ENCODE measurements around the gene SMYD3.
"Not testable (repeated sequence)": the region's sequence is repeated elsewhere in the genome, so short reads cannot be mapped to it uniquely, and the experiment has no call there.

Gene SMYD3

GRCh38 chr1:245823408-245824147 lies 683.5 kb downstream of the SMYD3 start:
- Histone ChIP-seq H3K79me2 (no peaks in the 10 kb centered on the region), H3K27ac (no peak overlapping the region), H3K4me3 (ENCODE audit: low read depth, low read length) (no peak overlapping the region), H3K36me3 (ENCODE audit: control insufficient read depth, insufficient read depth, low read length) (no peaks in the 10 kb centered on the region), H3K4me2 (ENCODE audit: low read length) (no peak overlapping the region), H3K27me3 (ENCODE audit: control insufficient read depth, insufficient read depth, low read length) (no peaks in the 10 kb centered on the region), H3K9me3 (ENCODE audit: control insufficient read depth, low read length) (no peaks in the 10 kb centered on the region), H3K9ac (no peak overlapping the region), H3K4me1 (no peaks in the 10 kb centered on the region), H2AFZ (no peak overlapping the region)
- TF ChIP-seq, protein P1, sequence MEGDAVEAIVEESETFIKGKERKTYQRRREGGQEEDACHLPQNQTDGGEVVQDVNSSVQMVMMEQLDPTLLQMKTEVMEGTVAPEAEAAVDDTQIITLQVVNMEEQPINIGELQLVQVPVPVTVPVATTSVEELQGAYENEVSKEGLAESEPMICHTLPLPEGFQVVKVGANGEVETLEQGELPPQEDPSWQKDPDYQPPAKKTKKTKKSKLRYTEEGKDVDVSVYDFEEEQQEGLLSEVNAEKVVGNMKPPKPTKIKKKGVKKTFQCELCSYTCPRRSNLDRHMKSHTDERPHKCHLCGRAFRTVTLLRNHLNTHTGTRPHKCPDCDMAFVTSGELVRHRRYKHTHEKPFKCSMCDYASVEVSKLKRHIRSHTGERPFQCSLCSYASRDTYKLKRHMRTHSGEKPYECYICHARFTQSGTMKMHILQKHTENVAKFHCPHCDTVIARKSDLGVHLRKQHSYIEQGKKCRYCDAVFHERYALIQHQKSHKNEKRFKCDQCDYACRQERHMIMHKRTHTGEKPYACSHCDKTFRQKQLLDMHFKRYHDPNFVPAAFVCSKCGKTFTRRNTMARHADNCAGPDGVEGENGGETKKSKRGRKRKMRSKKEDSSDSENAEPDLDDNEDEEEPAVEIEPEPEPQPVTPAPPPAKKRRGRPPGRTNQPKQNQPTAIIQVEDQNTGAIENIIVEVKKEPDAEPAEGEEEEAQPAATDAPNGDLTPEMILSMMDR (IDR thresholded peaks at IDR 0.05) = no peak

DNA sequence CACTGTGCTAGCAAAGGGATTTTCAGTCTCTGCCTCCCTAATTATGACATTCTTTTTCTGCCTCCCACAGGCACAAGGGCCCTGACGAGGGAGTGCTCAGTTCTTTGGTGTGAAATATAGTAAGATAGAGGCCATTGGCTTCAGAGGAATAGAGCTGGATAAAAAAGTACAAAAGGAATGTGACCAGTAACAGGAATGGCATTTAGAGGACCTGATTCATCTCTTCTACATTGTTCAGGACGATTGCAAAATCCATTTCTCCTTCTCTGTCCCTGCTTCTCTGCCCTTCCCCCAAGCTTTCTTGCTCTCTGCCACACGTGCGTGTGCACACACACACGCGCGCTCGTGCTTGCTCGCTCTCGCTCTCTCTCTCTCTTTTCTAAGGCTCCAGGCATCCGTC lies 684.1 kb downstream of the SMYD3 start:
- Histone ChIP-seq H3K9me3 (ENCODE audit: control insufficient read depth, low read length) (no peaks in the 10 kb centered on the region), H3K79me2 (no peaks in the 10 kb centered on the region), H3K36me3 (ENCODE audit: control insufficient read depth, insufficient read depth, low read length) (no peaks in the 10 kb centered on the region), H3K4me1 (no peaks in the 10 kb centered on the region), H3K27me3 (ENCODE audit: control insufficient read depth, insufficient read depth, low read length) (no peaks in the 10 kb centered on the region), H3K4me2 (ENCODE audit: low read length) (no peak overlapping the region), H2AFZ (no peak overlapping the region), H3K4me3 (ENCODE audit: low read depth, low read length) (no peak overlapping the region), H3K9ac (no peak overlapping the region), H3K27ac (no peak overlapping the region)
- TF ChIP-seq, protein P1 (IDR thresholded peaks at IDR 0.05) = no peak

- not testable (repeated sequence) for H3K36me3 ChIP-seq (ENCODE audit: control insufficient read depth, insufficient read depth, low read length); H3K9ac ChIP-seq; H3K27me3 ChIP-seq (ENCODE audit: control insufficient read depth, insufficient read depth, low read length); H2AFZ ChIP-seq; H3K27ac ChIP-seq; H3K4me1 ChIP-seq; H3K9me3 ChIP-seq (ENCODE audit: control insufficient read depth, low read length); H3K79me2 ChIP-seq; H3K4me3 ChIP-seq (ENCODE audit: low read depth, low read length); H3K4me2 ChIP-seq (ENCODE audit: low read length)
Observed at GRCh38 chr1:245818363-245818762, 688.7 kb downstream of the SMYD3 start.

DNA sequence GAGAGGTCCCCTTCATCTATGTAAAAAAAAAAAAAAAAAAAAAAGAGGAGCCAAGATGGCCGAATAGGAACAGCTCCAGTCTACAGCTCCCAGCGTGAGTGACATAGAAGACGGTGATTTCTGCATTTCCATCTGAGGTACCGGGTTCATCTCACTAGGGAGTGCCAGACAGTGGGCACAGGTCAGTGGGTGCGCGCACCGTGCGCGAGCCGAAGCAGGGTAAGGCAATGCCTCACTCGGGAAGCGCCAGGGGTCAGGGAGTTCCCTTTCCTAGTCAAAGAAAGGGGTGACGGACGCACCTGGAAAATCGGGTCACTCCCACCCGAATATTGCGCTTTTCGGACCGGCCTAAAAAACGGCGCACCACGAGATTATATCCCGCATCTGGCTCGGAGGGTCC lies 690.6 kb downstream of the SMYD3 start:
- H3K9me3 ChIP-seq (ENCODE audit: control insufficient read depth, low read length); H3K4me2 ChIP-seq (ENCODE audit: low read length); H3K9ac ChIP-seq; H2AFZ ChIP-seq; H3K36me3 ChIP-seq (ENCODE audit: control insufficient read depth, insufficient read depth, low read length); H3K27me3 ChIP-seq (ENCODE audit: control insufficient read depth, insufficient read depth, low read length); H3K4me3 ChIP-seq (ENCODE audit: low read depth, low read length); H3K4me1 ChIP-seq; H3K79me2 ChIP-seq; H3K27ac ChIP-seq: not testable (repeated sequence)

DNA sequence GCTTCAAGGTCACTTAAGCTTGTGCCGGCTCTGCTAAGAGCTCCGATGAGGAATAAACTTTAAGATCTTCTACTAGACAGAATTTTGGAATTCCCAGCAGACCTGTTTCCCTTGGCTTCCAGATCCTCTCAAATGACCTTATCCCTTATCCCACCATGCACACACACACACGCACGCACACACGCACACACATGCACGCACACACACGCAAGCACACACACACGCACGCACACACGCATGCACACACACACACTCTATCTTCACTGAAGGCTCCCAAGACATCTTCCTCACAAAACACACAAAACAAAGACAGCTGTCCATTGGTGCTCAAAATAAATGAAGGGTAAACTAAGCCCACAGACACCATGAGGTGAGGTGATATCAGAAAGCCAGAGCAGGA lies 692.4 kb downstream of the SMYD3 start:
- Histone ChIP-seq H3K4me3 (ENCODE audit: low read depth, low read length) (no peak overlapping the region), H3K4me2 (ENCODE audit: low read length) (no peak overlapping the region), H3K9ac (no peak overlapping the region), H3K27me3 (ENCODE audit: control insufficient read depth, insufficient read depth, low read length) (no peaks in the 10 kb centered on the region), H3K36me3 (ENCODE audit: control insufficient read depth, insufficient read depth, low read length) (no peaks in the 10 kb centered on the region), H3K27ac (no peak overlapping the region), H3K4me1 (no peaks in the 10 kb centered on the region), H3K79me2 (no peaks in the 10 kb centered on the region), H2AFZ (no peak overlapping the region), H3K9me3 (ENCODE audit: control insufficient read depth, low read length) (no peaks in the 10 kb centered on the region)
- TF ChIP-seq, protein P1 (IDR thresholded peaks at IDR 0.05) = no peak

DNA sequence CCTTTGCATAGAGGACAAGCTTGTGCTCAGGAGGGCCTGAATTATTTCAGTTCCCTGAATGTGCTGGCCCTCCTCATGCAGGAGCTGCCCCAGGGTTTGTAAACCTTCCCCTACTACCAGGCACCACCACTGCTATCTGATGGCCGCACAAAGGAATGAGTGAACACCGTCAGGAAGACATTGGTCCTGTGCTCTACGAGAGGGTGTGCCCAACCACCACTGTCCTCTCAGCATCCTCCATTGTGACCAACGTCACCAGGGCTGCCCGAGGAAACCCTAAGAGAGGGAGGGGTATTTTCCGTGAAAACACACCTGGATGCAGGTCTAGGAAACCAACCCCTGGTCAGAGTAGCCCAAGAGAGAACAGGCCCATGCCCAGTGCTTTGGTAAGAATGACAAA lies 694.8 kb downstream of the SMYD3 start:
- Histone ChIP-seq H2AFZ (no peak overlapping the region), H3K36me3 (ENCODE audit: control insufficient read depth, insufficient read depth, low read length) (no peaks in the 10 kb centered on the region), H3K4me2 (ENCODE audit: low read length) (no peak overlapping the region), H3K9me3 (ENCODE audit: control insufficient read depth, low read length) (no peaks in the 10 kb centered on the region), H3K27me3 (ENCODE audit: control insufficient read depth, insufficient read depth, low read length) (no peaks in the 10 kb centered on the region), H3K27ac (no peak overlapping the region), H3K4me3 (ENCODE audit: low read depth, low read length) (no peak overlapping the region), H3K9ac (no peak overlapping the region), H3K79me2 (no peaks in the 10 kb centered on the region), H3K4me1 (no peaks in the 10 kb centered on the region)
- TF ChIP-seq, protein P1 (IDR thresholded peaks at IDR 0.05) = no peak
